Activated CD8-positive, alpha-beta memory T cell treated with anti-CD3 and anti-CD28 coated beads, Interleukin-2, amount 50 U/mL, for 1 hour (primary cell): ENCODE data around the gene G6PC3.
"Not testable (repeated sequence)": the region's sequence is repeated elsewhere in the genome, so short reads cannot be mapped to it uniquely, and the experiment has no call there.

Experiments
- DNase-seq: peaks from one replicate; pipeline ENCODE4 v3.0.0-alpha.2; 2020; ENCODE audit errors: extremely low read depth

Gene G6PC3

DNA sequence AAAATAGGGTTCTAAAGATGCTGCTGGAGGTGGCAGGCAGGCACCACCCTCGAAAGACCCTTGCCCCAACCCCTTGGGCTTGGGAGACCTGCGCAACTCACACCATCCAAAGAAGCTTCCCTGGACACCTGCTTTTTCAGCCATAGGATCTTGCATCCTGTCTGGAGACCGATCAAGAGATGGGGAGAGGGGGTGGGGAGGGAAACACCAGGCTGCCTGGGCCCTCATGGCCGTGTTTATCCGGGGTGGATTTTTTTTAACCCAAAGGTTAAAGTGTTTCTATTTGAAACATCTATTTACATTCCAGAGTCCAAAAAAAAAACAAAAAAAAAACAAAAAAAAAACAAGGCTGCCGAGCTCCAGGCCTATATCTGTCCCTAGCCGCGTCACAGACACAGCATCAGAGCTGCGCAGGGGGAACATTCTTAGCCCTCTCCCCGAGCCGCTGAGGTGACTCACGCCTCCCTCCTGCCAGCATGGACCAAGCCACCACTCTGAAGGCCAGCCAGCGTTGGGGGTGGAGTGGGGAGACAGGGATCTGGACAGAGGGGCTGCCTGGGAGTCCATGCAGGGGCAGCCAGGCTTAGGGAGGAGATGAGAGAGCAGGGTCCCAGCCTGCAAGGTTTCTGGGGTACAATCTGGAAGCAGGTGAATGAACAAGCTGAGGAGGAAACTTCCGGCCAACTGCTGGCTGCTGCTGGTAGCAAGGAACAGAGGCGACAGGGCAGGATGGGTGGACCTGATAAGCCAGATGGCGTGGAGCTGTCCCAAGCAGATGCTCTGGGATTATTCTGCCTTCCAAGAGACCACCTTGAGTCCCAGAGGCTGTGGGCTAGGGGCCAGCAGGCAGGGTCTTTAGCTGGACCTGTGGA is 38.1 kb downstream of the G6PC3 start:
- DNase-seq = no peak

DNA sequence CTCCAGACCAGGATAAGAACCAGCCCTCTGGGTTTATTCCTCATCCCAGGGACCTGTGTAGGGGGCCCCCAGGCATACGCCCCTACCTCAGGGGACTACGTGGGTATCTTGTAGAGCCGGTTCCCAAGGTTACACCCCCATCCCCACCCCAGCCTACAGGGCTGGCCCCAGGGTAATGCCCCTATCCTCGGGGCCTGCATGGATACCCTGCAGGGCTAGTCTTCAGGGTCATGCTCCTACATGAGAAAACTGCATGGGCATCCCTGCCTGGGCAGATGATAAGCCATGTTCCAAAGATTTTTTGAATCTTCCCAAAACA is 38.7 kb downstream of the G6PC3 start:
- DNase-seq = no peak

DNA sequence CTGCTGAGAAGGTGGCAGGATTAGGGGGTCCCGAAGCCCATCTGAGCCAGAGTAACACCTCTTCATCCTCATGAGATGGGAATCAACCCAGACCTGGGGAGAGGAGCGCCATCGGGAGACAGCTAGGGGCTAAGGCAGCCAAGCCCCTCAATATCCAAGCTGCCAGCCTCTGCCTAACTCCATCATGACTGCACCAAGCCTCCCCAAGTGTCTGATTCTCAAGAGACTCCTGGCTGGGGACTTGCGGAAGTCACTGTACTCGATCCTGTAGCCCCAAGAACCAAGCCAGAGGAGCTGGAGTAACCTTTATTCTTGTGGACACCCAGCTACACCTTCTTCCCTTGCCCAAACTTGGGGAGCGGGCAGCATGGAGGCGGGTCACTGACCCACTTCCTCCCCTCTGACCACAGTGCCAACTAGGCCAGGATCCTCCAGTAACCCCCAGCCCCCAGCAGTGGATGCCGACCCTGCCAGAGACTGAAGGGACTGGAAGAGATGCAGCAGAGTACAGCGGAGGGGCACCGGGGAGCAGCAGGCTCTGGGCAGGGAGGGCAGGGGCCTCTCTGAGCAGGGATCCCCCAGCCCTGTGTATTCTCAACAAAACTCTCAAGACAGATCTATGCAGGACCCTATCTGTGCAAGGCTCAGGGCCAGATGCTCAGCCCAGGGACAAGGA is 39.6 kb downstream of the G6PC3 start:
- no peak for DNase-seq

DNA sequence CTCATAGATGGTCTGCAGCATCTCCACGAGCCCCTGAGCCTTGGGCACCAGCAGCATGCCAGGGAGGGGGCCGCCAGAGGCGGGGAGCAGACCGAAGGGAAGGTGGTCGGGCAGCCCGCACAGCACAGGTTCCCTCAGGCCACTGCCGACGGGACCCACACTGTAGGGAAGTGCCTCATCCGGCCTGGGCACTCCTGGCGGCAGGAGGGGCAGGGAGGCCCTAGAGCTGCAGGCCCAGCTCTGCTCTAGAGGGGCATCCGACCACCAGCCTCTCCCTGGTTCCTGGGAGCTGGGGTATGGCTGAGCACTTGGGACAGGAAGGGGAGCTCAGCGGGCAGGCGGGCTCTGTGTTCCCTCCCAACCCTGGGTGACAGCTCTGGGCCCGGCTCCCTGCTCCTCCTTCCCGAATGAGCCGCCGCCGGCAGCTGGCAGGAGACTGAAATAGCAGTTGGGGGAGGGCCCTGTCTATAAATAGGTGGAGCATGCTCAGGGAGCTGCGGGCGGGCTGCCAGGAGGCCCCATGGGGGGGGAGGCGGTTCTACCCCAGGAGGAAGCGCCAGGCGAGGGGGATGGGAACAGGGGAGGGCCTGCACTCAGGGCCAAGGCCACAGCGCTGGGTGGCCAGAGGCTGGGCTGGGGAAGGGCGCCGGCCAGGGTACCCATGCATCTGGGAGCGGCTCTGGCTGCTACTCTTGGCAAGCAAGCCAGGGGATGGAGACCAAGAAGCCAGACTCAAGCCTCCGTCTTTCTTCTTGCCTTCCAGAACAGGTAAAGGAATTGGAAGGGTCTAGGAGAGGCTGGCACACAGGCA is 40.5 kb downstream of the G6PC3 start:
- no peak for DNase-seq

DNA sequence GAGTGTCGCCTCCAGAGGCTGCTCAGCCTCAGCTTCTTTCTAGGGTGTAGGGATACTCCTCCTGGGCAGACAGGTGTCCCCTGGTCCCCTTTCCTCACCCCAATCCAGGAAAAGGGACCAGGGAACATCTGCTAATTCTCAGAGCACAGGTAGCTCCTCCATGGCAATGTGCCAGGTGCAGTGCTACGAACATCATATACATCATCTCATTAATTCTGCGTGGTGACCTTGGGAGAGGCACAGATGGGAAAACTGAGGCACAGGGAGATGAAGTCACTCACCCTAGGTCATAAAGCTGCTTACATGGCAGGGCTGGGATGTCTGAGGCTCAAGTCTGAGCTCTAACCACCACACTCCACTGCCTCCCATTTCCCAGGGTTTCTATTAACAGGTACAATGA is 41.2 kb downstream of the G6PC3 start:
- no peak for DNase-seq

DNA sequence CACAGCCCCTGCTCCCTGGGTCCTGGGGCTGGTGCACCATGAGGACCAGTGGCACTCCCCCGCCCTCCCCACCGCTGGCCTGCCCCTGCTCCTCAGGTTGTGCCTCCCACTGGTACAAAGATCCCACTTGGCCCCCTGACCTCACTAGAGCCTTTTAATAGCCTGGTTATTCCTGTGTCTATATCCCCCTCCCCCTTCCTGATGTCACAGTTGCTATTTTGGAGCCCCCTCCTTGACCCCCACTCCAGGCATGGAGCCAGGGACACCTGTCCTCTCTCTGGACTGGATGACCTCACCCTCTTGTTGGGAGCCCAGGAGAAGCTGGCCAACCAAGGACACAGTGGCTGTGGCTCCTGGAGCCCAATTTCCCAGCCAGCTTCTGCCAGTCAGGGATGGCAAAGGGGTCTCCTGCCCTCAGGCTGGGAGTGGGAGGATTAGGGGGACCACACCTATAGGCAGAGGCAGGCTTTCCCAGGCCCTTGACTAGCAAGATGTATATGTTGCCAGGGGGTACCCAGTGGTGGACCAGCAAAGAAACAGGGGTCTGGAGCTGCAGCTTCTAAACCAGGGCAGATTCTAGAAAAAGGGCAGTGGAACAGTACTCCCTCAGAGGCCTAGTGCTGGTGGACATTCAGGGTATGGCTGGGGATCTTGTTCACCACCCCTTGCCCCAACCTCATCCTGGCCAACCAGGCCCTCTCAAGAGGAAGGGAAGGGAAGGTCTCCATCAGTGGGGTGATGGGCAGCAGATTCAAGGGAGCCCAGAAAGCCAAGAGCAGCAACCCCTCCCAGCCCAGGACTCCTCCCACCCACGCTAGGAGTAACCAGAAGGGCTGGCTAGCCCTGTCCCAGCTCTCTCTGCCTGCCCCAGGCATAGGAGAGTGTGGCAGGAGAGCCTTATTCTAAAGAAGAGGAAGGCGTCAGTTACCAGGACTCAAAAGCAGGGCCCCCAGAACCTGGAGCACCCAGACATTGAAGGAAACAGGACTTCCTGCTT is 42.0 kb downstream of the G6PC3 start:
- no peak for DNase-seq

DNA sequence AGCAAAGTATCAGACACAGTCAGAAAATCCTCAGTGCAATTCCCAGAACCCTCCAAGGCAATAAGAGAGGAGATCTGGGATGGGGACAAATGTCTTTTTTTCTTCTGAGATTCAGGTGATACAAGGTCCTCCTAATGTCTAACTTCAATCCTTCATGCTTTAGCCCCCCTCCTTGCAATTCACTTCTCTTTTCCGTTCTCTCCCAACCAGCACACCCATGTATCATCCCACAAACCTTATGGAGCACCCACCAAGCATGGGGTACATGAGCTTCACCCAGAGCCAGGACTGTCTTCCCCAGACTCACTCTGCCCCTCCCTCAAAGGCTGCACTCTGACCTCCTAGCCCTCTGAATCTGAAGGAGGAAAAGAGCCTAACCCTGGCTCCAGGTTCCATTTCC is 42.8 kb downstream of the G6PC3 start:
- DNase-seq = no peak

DNA sequence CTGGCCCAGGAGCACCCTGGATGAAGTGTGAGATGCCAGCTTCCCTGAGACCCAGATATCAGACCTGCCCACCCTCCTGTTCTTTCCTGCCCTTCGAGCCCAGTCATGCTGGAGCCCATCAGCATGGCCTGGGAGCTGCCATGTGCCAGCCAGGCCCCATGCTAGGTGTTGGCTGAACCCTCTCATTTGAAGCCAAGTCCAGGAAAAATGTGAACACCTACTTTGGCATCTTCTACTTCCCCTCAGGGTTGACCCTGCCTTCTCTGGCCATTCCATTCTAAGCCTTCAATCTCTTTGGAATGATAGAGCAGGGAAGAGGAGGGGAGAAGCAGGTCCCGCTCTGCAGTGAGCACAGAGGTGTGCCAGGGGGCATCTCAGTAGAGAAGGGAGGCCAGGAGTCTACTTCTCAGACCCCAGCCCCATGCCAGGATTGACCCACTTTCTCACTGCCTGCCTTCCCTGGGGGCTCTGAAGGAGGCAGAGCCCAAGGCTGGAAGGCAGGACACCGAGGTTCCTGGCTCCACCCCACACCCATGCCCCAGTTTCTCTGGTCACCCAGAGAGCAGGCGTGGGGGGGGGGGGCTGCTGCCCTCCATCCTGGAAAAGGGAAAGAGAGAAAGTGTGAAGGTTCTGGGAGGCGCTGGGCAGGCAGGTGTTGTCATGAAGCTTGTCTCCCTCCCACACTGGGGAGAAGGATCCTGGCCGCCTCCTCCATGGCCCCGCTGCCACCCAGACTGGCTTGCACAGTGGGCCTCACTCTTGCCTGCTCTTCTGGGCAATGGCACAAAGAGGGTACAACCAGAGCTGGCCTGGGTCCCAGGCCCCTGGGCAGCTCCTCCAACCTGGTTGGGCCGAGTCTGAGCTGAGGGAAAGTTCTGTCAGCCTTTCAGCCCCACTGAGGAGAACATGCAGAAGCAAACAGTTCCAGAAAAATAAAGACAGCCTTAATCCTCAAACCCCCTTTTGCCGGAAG is 43.6 kb downstream of the G6PC3 start:
- no peak for DNase-seq

DNA sequence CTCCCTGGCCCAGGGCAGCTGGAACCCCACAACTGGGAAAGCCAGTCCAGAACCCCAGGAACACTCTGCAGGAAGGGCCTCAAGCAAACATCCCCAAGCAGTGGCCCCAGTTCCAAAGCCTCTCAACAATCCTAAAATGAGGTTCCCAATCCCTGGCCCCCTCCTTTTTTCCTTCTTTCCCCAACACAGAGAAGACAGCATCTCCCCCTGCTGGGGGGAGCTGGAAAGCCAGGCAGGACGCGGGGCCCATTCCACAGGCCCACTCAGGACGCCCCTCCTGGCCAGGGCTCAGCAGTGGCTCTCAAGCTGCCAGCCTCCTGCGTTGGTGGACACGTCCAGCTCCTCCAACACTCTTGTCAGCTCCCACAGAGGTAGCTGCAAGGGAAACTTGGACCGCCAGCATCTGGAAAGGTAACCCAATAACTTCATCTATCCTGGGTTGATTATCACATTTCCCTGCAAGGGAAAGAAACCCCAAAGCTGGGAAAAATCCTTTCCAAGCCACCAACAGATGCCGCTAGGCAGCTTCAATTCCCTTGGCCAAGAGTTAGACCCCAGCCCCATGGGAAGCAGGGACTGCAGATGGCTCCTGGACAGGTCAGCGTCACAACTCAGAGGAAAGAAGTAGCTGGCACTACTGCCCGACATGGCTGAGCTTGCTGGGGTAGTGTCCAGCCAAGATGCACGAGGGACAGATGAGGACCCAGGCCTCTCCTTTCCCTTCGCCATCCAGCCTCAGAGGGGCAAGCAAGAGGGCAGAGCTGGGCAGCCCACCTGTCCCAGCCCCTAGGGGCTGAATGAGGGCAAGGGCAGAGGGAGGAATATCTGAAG is 45.3 kb downstream of the G6PC3 start:
- no peak for DNase-seq

DNA sequence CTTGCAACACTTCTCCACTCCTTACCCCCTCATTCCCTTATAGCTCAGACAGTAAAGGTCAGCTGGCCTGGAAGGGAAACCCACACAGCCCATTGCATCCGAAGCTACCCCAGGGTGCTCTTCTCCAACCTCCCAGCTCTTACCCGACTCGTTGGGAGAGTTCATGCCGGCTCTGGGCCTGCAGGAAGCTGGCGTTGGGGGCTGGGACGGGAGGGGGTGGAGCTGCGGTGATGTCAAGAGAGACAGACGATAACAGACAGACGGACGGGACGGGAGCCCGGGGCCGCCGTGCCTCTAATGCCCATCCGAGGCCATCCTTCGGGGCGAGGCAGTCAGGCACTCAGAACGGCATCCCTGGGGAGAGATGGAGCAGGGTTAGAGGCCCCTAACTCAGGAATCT is 46.8 kb downstream of the G6PC3 start:
- DNase-seq = no peak

DNA sequence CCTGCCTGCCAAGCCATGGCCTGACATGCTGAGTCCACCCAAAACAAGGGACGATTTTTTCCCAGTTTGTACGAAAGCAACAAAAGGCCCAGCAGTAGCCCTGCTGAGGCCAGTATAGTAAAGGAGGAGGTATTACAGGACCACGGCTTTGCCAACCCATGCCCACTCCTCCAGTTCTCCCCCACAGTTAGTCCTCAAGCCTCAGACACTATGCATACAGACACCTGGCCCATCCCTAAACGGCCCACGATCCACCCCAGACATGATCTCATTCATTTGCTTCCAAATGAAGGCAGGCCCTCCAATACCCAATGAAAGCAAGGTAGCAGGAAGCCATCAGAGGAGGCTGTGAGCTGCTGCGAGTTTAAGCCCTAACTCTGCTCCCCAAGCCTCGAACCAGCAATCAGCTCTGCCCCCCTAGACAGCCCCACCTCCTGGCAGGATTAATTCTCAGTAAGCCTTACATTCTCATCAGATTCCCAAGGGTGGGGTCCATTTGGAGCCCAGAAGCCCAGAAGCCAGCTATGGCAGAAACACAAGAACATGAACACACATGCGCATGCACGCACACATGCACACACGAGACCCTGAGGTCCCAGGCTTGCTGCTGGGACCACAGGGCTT is 48.0 kb downstream of the G6PC3 start:
- DNase-seq = no peak

DNA sequence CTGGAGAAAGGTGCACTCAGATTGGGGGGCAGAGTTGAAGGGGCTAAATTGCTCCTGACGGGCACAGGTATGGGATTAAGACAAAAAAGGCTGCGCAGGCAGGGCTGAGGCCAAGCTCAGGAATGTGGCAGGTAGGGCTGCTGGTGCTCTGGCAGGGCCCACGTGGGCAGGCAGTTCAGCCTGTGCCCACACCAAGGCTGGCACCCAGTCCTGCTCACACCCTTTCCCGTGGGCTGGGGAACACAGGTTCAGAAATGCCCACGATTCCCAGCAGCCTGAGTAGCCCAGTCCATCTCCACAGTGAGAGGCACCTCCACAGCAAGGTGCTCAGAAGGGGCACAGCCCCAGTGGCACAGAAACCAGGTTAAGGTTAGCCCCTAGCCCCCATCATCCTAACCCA is 48.5 kb downstream of the G6PC3 start:
- no peak for DNase-seq

DNA sequence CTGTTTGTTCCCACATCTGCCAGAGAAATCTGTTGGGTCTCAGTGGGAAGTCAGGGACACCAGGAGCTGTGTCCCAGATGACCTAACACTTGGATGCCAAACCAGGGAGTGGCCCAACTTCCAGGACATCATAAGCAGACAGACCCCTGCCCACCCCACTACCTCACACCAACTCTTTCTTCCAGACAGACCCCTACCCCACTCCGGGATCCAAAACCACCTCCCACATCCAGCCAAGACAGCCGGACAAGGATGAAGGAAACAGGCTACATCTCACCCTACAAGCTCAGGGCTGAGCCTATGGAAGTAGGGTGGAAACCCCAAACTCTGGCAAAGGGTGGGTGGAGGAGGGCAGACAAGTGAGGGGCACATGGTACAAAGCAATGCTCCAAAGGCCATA is 49.3 kb downstream of the G6PC3 start:
- no peak for DNase-seq

DNA sequence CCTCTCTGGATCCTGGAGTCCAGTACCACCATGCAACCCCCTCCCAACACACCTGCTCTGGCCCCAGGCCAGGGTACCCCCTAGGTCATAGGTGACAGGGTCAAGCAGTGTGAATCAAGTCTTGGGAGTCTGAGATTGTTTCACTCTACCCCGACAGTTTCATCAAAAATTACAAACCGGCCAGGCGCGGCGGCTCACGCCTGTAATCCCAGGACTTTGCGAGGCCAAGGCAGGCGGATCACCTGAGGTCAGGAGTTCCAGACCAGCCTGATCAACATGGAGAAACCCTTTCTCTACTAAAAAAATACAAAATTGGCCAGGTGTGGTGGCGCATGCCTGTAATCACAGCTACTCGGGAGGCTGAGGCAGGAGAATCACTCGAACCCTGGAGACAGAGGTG is 49.7 kb downstream of the G6PC3 start:
- DNase-seq = not testable (repeated sequence)

DNA sequence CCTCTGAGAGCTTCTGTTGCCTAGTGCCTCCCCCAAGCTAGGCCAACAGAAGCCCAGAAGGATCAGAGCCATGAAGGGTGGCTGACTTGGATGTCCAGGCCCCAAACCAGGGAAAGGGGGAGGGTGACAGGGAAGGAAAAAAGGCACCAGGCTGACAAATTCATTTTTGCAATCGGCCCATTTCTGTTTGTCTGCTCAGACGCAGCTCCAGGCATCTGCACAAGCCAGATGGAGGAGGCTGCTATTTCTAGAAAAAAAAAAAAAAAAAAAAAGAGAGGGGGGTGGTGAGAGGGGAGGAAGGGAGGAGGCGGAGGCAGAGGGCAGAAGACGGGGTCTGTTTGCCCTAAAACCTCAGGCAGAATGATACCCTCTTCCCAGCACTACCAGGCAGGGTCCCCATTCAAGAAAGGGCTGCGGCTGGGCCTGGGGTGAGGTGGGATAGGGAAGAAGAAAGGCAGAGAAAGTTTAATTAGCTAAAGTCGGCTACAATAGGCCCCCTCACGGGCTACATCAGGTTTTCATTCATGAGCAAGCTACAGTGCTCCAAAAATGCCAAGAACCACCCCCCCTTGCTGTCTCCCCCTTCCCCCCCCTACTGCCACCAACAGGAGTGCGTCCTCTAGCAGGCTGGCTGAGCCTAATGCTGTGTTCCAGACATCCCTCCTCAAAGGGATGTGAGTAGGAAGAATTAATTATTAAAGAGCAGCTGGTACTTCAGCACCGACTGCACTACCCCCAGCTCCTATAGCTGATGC is 50.5 kb downstream of the G6PC3 start:
- DNase-seq = no peak

DNA sequence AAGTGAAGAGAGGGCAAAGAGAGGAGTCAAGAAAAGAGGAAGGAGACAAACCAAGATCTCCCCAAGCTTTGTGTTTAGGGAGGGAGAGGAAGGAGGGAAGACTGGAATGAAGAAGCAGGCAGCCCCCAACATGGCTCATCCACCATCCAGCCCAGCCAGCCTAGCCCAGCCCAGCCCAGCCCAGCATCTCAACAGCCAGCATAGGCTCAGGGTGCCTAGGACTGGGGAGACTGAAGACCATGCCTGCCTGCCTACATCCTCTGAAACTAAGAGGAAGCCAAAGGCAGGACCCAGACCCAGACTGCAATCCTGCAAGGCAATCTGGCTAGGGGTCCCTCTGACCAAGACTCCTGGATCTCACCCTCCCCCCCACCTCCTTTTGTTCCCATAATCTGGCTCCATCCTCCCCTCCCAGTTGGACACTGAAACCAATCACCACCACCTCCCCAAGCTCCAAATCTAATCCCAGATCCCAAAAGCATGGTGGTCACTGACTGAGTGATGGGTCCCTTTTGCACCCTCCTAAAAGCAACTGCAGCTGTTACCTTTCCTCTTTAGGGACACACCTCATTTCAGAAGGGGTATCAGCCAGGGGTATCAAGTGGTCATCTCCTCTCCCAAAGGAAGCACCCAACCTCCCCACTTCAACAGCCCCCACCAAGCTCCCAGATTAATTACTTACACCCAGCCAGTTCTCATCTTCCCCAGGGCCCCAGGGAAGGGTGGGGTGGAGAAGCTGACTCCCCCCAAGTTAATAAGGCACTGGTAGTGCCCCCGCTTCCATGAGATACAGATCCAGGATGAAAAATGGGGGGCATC is 51.7 kb downstream of the G6PC3 start:
- DNase-seq = no peak

DNA sequence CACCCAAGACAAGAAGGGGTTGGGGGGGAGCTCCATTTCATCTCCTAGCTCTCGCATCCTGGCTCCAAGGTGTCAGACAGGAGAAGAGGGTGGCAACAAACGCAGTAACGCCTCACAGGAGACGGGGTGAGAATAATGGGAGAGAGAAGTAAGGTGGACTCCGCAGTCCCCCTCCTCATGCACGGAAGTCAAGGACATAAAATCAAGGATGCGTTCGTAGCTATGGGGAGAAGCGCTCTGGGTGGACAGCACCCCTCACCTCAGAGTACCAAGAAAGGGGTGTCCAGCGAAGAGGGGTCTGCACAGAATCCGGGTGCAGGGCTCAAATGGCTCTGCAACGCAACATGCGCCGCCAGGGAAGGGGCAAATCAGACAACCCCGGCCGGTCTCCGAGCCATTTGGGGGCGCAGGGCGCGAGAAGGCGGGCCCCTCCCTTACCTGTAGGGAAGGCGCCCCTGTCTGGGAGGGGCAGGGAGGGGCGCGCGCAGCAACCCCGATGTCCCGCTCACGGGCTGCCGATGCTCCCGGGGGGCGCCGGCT is 52.4 kb downstream of the G6PC3 start:
- DNase-seq = no peak
